ENCODE data around the gene HBS1L.

- TF ChIP-seq, protein P1, sequence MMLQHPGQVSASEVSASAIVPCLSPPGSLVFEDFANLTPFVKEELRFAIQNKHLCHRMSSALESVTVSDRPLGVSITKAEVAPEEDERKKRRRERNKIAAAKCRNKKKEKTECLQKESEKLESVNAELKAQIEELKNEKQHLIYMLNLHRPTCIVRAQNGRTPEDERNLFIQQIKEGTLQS (IDR thresholded peaks at IDR 0.05) = no peak
- TF ChIP-seq CTCF (IDR thresholded peaks at IDR 0.05; ENCODE audit: low read depth, low read length, missing input control) (no peak), TAF1 (conservative IDR thresholded peaks at IDR 0.05) (no peak)
- TF ChIP-seq, protein P2, sequence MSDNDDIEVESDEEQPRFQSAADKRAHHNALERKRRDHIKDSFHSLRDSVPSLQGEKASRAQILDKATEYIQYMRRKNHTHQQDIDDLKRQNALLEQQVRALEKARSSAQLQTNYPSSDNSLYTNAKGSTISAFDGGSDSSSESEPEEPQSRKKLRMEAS (IDR thresholded peaks at IDR 0.05) = no peak
Measured at GRCh38 chr6:134984821-134985220, 69.8 kb downstream of the HBS1L start.

Data from liver (tissue), 3 donors.